GM18505 (cell line): ENCODE measurements around the gene ABCF3.

ENCODE experiments used
- ATAC-seq: cut with Tn5 transposase; IDR thresholded peaks from one replicate; pipeline ENCODE4 v1.9.1; 2021; ENCODE audit not compliant: unreplicated experiment
- POLR2A ChIP-seq: IDR thresholded peaks from 4 replicates; pipeline ENCODE4 v1.6.1; 2011; ENCODE audit warnings: borderline replicate concordance; ENCODE audit not compliant: insufficient read depth, insufficient read length; ENCODE audit errors: extremely low read depth

Gene ABCF3

DNA sequence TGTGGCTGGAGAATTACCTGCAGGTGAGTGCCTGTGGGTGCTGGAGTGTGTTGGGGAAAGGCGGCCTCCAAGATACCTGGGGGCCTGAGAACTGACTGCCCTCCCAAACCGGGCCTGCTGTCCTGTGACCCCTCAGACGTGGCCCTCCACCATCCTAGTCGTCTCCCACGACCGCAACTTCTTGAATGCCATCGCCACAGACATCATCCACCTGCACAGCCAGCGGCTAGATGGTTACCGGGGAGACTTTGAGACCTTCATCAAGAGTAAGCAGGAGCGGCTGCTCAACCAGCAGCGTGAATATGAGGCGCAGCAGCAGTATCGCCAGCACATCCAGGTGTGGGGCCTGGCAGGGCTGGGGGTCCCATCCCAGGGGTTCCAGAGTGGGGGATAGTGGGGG, 3.4 kb downstream of the ABCF3 start:
- ATAC-seq, result no peak
- no peak for TF ChIP-seq POLR2A

DNA sequence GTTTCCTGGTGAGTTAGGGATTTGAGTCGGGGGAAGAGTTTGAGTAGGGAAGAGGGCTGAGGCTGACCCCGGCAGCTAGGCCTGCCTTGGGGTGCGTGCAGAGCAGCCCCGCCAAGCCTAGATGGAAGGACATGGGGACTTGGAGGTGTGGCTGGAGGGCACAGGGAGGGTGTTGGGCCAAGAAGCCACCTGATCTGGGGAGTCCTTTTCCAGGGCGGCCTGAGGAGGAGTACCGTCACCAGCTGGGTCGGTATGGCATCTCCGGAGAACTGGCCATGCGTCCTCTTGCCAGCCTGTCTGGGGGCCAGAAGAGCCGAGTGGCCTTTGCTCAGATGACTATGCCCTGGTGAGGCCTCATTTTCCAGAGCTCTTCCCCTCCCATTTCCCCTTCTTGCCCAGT, 6.9 kb downstream of the ABCF3 start:
- ATAC-seq, result no peak
- no peak for TF ChIP-seq POLR2A

DNA sequence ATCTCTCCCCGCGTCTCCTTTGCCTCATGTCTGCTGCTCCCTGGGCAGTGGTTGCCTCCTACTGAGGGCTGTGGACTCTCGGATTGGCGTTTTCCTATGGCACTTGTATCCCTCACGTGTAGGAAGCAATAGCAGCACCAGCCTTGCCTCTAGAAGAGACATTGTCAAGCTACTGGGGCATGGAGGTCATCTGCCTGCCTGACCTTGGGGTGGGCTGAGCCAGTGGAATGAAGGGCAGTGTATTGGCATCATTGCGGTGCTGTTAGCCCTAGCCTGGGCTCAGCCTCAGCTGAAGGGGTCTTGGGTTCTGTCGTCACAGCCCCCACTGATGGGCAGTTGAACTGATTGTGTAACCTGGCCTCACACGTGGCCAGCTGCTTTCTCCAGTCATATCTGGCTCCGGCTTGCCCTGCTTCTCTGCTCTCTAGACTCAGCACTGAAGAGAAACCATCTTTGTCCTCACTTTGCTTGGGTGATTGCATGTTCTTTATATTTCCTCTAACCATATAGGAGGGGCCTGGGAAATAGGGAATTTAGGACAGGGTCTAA, 8.1 kb downstream of the ABCF3 start:
- no peak for ATAC-seq
- no peak for TF ChIP-seq POLR2A

DNA sequence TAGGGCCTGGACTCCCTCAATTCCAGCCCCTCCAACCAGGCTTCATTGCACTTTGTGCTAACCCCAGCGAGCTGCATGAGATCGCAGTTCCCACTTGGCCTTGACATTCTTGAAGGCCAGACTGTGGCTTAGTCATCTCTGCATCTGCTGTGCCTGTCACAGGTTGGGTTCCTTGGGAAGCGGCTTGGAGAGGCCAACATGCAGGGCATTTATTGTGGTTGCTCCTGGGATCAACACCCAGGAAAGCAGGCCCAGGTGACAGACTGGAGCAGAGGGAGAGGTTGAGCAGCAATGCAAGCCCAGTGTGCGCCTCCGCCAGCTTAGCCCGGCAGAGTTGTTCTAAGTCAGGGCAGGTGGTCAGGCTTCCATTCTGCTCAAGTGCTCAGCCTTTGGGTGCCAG, 10.5 kb downstream of the ABCF3 start:
- ATAC-seq, result no peak

DNA sequence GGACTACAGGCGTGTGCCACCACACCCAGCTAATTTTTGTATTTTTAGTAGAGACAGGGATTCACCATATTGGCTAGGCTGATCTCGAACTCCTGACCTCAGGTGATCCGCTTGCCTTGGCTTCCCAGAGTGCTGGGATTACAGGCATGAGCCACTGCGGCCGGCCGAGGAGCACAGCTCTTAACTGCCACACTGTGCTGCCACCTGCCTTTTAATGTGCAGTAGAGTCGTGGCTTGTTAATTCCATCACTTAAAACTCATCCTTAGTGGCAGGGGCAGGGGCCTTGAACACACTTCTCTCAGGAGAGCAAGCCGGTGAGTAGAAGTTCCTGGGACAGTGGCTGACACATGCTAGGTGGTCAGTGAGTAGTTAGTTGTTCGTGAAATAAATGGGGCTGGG, 12.5 kb downstream of the ABCF3 start:
- no peak for TF ChIP-seq POLR2A
- ATAC-seq, result no peak

More for the DNA sequence above, 10.5 kb downstream of the ABCF3 start:
- TF ChIP-seq POLR2A, result no peak

DNA sequence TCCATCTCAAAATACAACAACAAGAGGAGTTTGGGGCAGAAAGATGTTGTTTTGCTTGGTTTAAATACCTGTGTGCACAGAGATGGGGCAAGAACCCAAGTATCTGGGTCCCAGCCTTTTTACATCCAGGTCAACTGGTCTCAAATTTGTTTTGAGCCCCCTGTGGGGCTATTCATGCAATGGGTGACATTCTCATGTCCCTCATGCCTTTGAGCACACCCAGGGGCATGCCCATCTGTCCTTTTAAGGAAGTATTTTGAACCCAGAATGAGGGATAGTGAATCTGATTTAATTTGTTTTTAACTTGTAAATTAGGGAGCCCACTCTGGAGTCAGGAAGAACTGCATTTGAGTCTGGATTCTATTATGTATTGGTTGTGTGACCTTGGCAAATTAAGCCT, 14.8 kb downstream of the ABCF3 start:
- no peak for TF ChIP-seq POLR2A
- no peak for ATAC-seq

DNA sequence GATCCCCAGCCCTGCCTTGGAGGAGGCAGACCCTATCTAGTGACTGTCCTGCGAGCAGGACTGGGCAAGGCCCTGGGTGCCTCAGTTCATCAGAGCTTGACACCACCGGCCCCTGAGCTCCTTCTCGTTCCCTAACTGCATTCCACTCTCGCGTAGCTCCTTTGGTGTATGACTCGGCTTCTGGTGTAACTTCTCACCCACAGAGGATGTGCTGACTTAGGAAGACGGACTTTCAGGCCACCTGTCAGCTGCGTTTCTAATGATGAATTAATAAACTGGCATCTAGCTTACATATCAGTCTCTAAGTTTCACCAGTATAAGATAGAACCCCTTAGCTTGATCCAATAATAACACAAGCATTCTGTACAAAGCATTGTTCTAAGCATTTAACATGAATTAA, 17.5 kb downstream of the ABCF3 start:
- no peak for TF ChIP-seq POLR2A
- no peak for ATAC-seq

DNA sequence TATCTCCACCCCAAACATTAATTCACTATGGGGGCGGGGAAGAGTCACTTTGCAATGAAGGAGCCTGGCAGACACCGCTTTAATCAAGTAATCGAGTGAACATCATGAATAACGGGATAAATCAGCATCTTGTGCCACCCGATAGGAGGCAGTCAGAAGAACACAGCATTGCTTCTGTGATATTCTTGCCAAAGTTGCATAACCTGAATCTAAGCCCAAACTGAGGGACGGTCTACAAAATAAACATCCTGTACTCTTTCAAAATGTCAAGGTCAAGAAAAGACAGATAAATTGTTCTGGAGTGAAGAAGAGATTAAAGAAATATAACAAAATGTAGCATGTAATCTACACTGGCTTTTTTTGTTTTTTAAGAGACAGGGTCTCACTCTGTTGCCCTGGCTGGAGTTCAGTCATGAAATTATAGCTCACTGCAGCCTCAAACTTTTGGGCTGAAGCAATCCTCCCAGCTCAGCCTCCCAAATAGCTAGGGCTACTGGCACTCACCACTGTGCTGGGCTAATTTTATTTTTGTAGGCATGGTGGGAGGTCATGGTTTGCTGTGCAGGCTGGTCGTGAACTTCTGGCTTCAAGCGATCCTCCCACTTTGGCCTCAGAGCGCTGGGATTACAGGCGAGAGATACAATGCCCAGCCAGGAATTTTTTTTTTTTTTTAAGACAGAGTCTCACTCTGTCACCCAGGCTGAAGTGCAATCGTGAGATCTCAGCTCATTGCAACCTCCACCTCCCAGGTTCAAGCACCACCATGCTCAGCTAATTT, 23.3 kb downstream of the ABCF3 start:
- ATAC-seq, result no peak

DNA sequence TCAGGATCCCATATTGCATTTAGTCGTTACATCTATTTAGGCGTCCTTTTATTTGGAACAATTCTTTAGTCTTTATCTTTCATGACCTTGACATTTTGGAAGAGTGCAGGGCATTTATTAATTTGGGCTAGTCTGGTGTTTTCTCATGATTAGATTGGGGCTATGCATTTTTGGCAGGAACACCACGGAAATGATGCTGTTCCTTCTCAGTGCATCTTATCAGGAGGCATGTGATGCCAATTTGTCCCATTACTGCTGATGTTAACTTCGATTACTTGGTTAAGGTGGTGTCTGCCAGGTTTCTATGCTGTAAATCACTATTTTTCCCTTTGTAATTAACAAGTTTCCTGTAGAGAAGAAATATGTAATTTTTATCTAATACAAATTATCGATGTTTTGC, 25.3 kb downstream of the ABCF3 start:
- no peak for ATAC-seq
- no peak for TF ChIP-seq POLR2A

More for the DNA sequence above, 23.3 kb downstream of the ABCF3 start:
- TF ChIP-seq POLR2A, result no peak

DNA sequence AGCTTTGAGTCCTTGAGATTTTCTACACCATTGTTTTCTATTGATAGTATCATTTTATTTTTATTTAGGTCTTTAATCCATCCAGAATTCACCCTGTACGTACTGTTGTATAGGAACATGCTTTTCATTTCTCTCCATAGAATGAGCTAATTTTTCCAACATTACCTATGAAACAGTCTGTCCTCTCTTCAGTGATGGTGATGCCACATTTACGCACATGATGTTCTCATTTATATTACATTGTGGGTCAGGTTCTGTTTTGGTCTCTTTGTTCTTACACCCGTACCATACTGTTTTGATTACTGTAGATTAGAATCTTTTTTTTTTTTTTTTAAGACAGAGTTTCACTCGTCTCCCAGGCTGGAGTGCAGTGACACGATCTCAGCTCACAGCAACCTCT, 25.7 kb downstream of the ABCF3 start:
- no peak for TF ChIP-seq POLR2A
- no peak for ATAC-seq

DNA sequence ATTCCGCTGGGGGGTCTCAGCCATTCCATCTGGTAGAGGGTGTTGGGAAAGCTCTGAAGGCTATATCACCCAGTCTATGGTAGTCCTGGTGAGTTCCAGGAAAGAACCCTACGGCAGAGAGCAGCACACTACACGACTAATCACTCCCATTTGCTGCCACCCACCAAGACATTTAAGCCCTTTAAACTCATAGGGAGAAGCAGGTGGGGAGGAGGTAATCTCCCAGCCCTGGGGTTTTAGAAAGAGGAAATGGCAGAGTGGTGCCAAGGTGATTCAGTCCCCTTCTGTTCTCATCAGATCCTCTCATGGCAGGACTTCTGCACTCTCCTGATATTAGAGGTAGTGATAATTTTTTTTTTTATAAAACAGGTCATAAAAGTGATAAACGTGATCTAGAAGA, 32.8 kb downstream of the ABCF3 start:
- no peak for TF ChIP-seq POLR2A
- ATAC-seq, result no peak

DNA sequence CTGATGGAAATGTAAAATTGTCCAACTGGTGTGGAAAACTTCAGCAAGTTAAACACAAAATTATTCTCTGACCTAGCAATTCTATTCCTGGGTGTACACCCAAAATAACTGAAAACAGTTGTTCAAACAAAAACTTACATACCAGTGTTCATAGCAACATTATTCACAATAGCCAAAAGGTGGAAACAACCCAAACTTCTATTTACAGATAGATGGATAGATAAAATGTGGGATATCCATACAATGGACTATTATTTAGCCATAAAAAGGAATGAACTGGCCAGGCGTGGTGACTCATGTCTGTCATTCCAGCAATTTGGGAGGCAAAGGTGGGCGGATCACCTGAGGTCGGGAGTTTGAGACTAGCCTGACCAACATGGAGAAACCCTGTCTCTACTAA, 36.5 kb downstream of the ABCF3 start:
- TF ChIP-seq POLR2A, result no peak
- ATAC-seq, result no peak

DNA sequence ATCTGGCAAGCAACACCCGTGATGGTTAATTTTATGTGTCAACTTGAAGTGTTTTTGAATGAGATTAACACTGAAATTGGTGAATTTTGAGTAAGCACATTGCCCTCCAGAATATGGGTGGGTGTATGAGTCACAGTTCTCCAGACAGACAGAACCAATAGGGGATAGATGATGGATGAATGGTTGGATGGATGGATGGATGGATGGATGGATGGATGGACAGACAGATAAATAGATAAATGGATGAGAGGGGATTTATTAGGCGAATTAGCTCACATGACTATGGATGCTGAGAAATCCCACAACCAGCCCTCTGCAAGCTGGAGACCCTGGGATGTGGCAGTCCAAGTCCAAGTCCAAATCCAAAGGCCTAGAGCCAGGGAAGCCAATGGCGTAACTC, 37.9 kb downstream of the ABCF3 start:
- ATAC-seq, result no peak
- TF ChIP-seq POLR2A, result no peak

DNA sequence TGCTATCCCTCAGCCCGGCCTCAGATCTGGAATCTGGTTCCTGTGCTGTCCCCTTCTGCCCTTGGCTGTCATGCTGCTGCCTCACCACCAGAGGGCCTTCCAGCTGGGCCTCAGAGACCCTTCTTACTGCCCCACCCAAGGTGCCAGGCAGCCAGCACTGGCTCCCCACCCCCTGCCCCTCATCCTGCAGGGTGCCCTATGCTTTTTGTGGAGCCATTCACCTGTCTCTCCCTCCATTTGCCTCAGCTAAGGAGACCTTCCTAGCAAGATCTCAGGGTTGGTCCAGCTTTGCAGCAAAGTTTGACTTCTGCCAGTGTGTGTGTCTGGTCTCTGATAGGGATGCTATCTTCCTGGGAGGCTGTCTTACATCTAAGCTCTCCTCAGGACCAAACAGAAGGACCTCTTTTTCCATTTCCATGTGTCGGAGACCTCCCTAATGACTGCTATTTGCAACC, 41.5 kb downstream of the ABCF3 start:
- ATAC-seq, result no peak
- no peak for TF ChIP-seq POLR2A

DNA sequence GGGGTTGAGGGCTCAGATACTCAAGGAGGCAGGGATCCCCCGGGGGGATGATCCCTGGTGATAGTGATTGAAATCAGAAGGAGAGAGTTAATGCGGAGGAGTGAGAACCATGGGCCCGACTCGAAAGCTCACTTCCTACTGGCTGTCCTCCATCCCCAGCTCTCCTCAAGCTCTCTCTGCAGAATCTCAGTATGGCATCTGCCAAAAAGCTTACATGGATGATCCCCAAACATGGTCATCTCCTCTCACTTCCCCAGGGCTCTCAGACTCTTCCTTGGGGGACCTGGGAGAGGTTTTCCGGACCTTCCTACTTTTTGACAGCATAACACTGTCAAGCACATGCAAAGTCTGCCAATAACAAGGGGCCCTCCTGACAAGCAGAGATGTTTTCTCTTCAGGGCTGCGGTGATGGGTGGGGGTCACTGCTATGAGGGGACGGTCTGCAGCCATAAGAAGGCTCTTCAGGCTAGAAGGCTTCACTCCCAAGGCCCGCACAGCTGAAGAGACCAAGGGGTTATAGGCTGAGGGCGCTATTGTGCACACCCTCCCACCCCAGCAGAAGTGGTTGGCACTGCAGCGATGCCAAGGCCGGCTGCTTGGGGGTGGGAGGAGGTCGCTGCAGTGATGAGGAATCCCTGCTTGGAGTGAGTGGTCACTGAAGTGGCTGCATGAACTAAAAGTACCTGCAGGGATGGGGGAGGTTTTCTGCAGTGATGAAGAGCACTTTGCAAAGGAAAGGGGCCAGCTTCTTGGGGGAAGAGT, 42.6 kb downstream of the ABCF3 start:
- TF ChIP-seq POLR2A, result no peak
- ATAC-seq, result no peak
